SK-N-SH (cell line): ENCODE measurements around the gene CTNNA3. TPM values are rescaled to one million over a fixed set of nuclear protein-coding genes. Genes with fewer than 3 reads are reported as not detected.

ENCODE experiments used
- CTCF ChIA-PET: fragments of 300-600, 350-600 bp; formaldehyde crosslinking; extraction: SDS; loops from one replicate; lab custom pipeline; 2021; lab: Yijun Ruan, JAX
- POLR2A ChIA-PET: fragments of 350-600 bp; sonication (Branson Sonifier 250); formaldehyde crosslinking; extraction: SDS; loops from one replicate; lab custom pipeline; 2020; ENCODE audit warnings: antibody characterized with exemption, inconsistent platforms; lab: Yijun Ruan, JAX
- DNase-seq: peaks from one replicate; pipeline ENCODE4 v3.0.0; 2012
- H2AFZ ChIP-seq: fragments of 200-600 bp; sonication (generic); 2 replicates; pipeline ENCODE4 v1.8.1; 2016; ENCODE audit warnings: antibody characterized with exemption, mild to moderate bottlenecking, low read depth
- H3F3A ChIP-seq: fragments of 200-600 bp; sonication (generic); replicated peaks from 2 replicates; pipeline ENCODE3; 2016; ENCODE audit warnings: antibody characterized with exemption, mild to moderate bottlenecking; ENCODE audit not compliant: insufficient read depth
- H3K27ac ChIP-seq, 2 experiments: fragments of 200-500 bp in 1 of 2; fragments of 200-600 bp in 1 of 2; sonication (Bioruptor generic) in 1 of 2; sonication (generic), shearing (Covaris generic) in 1 of 2; 2 replicates each; pipeline versions ENCODE4 v1.5.1 to v1.6.1; 2014 to 2016; ENCODE audit warnings: low read depth in 2 of 2, inconsistent platforms in 1 of 2, low read length in 1 of 2, mild to moderate bottlenecking in 1 of 2, mixed read lengths in 1 of 2
- H3K27me3 ChIP-seq: fragments of 200-600 bp; sonication (generic), shearing (Covaris generic); 2 replicates; pipeline ENCODE4 v1.6.1; 2016; ENCODE audit warnings: mixed run types; ENCODE audit not compliant: insufficient read depth
- H3K36me3 ChIP-seq, 2 experiments: fragments of 200-500 bp in 1 of 2; fragments of 200-600 bp in 1 of 2; sonication (Bioruptor generic) in 1 of 2; sonication (generic) in 1 of 2; replicated peaks in 1 of 2; 2 replicates each; pipeline versions ENCODE3 to v1.5.1; 2014 to 2016; ENCODE audit warnings: low read length in 1 of 2, mild to moderate bottlenecking in 1 of 2; ENCODE audit not compliant: insufficient read depth in 2 of 2, control insufficient read depth in 1 of 2
- H3K4me1 ChIP-seq, 2 experiments: fragments of 200-500 bp in 1 of 2; fragments of 200-600 bp in 1 of 2; sonication (Bioruptor generic) in 1 of 2; sonication (generic), shearing (Covaris generic) in 1 of 2; 2 replicates each; pipeline versions ENCODE4 v1.5.1 to v1.6.1; 2014 to 2016; ENCODE audit warnings: low read depth in 1 of 2, low read length in 1 of 2, mixed run types in 1 of 2; ENCODE audit not compliant: insufficient read depth in 2 of 2, control insufficient read depth in 1 of 2
- H3K4me2 ChIP-seq: fragments of 200-600 bp; sonication (generic), shearing (Covaris generic); 2 replicates; pipeline ENCODE4 v1.6.1; 2017; ENCODE audit warnings: mixed run types
- H3K4me3 ChIP-seq, 2 experiments: fragments of 200-500 bp in 1 of 2; fragments of 200-600 bp in 1 of 2; sonication (Bioruptor generic) in 1 of 2; sonication (generic), shearing (Covaris generic) in 1 of 2; 2 replicates each; pipeline versions ENCODE4 v1.5.1 to v1.8.1; 2014 to 2016; ENCODE audit warnings: low read depth in 2 of 2, inconsistent platforms in 1 of 2, low read length in 1 of 2, mild to moderate bottlenecking in 1 of 2, mixed read lengths in 1 of 2, moderate library complexity in 1 of 2
- H3K79me2 ChIP-seq: fragments of 200-600 bp; sonication (generic); 2 replicates; pipeline ENCODE4 v1.8.1; 2017; ENCODE audit warnings: mild to moderate bottlenecking; ENCODE audit not compliant: insufficient read depth
- H3K9ac ChIP-seq: fragments of 200-600 bp; sonication (generic); 2 replicates; pipeline ENCODE4 v1.6.1; 2017; ENCODE audit warnings: mixed run types
- H3K9me2 ChIP-seq: fragments of 200-600 bp; sonication (generic); 2 replicates; pipeline ENCODE4 v1.6.1; 2017; ENCODE audit warnings: mixed run types
- H3K9me3 ChIP-seq: fragments of 200-600 bp; sonication (generic); 2 replicates; pipeline ENCODE4 v1.6.1; 2017; ENCODE audit warnings: mixed run types, mild to moderate bottlenecking, moderate library complexity
- H4K20me1 ChIP-seq: fragments of 200-600 bp; sonication (generic); 2 replicates; pipeline ENCODE4 v1.6.1; 2017; ENCODE audit warnings: mild to moderate bottlenecking, mixed run types; ENCODE audit not compliant: insufficient read depth
- CHD2 ChIP-seq: fragments of 150-350 bp; IDR thresholded peaks from 2 replicates; pipeline ENCODE4 v1.6.1; 2018; ENCODE audit warnings: low read length; ENCODE audit not compliant: partially characterized antibody
- ELF1 ChIP-seq: IDR thresholded peaks from 2 replicates; pipeline ENCODE4 v1.4.0; 2012
- FOXM1 ChIP-seq: IDR thresholded peaks from 2 replicates; pipeline ENCODE4 v1.4.0; 2012; ENCODE audit warnings: low read depth, mild to moderate bottlenecking
- GATA2 ChIP-seq: sonication (generic); formaldehyde crosslinking; IDR thresholded peaks from 2 replicates; pipeline ENCODE4 v1.5.0; 2020; ENCODE audit warnings: mild to moderate bottlenecking, missing genetic modification reagents
- MXI1 ChIP-seq: IDR thresholded peaks from 2 replicates; pipeline ENCODE4 v1.6.1; 2012; ENCODE audit warnings: mild to moderate bottlenecking, low read depth, low read length, improper control_type of control experiment
- RAD21 ChIP-seq: IDR thresholded peaks from 2 replicates; pipeline ENCODE4 v1.6.1; 2012; ENCODE audit warnings: mild to moderate bottlenecking, low read length
- RFX5 ChIP-seq: IDR thresholded peaks from 2 replicates; pipeline ENCODE4 v1.6.1; 2012; ENCODE audit warnings: mild to moderate bottlenecking, improper control_type of control experiment, low read length
- RXRA ChIP-seq: IDR thresholded peaks from 2 replicates; pipeline ENCODE4 v1.4.0; 2012; ENCODE audit warnings: low read depth, mild to moderate bottlenecking, borderline replicate concordance
- TEAD4 ChIP-seq: IDR thresholded peaks from 2 replicates; pipeline ENCODE4 v1.4.0; 2012; ENCODE audit warnings: mild to moderate bottlenecking, borderline replicate concordance; ENCODE audit not compliant: insufficient read depth
- WGBS: methylation state at CpG from one replicate; pipeline ENCODE4 v1.1.6; 2017; ENCODE audit warnings: low lambda C conversion rate; 5-methylcytosine and 5-hydroxymethylcytosine counted together
- polyA plus RNA-seq, 3 experiments: library from polyadenylated mRNA; depleted of rRNA; stranded (reverse); fragments of >200 nt; gene quantifications; 2 replicates each; pipeline ENCODE4 v1.2.3, GENCODE V29; 2012
- TF ChIP-seq, protein P1 (sequence below): fragments of 150-350 bp; IDR thresholded peaks from 2 replicates; pipeline ENCODE4 v1.6.1; 2017; ENCODE audit warnings: antibody characterized with exemption, low read length, low read depth, borderline replicate concordance
- TF ChIP-seq, protein P2 (sequence below): fragments of 200-600 bp; sonication (generic); IDR thresholded peaks from 2 replicates; pipeline ENCODE4 v1.6.1; 2017; ENCODE audit warnings: antibody characterized with exemption, mild to moderate bottlenecking, moderate library complexity
- TF ChIP-seq, protein P3 (sequence below): fragments of 150-350 bp; IDR thresholded peaks from 2 replicates; pipeline ENCODE4 v1.6.1; 2016; ENCODE audit warnings: mild to moderate bottlenecking, low read depth, low read length
- TF ChIP-seq, protein P4 (sequence below): IDR thresholded peaks from 2 replicates; pipeline ENCODE4 v1.4.0; 2012; ENCODE audit warnings: low read depth
- TF ChIP-seq, protein P5 (sequence below): IDR thresholded peaks from 2 replicates; pipeline ENCODE4 v1.6.1; 2012; ENCODE audit warnings: mild to moderate bottlenecking, low read depth, low read length, moderate library complexity

The CTNNA3 gene
- polyA plus RNA-seq, 1 of the 3 experiments (the other 2 are of a cell fraction) = not detected

DNA sequence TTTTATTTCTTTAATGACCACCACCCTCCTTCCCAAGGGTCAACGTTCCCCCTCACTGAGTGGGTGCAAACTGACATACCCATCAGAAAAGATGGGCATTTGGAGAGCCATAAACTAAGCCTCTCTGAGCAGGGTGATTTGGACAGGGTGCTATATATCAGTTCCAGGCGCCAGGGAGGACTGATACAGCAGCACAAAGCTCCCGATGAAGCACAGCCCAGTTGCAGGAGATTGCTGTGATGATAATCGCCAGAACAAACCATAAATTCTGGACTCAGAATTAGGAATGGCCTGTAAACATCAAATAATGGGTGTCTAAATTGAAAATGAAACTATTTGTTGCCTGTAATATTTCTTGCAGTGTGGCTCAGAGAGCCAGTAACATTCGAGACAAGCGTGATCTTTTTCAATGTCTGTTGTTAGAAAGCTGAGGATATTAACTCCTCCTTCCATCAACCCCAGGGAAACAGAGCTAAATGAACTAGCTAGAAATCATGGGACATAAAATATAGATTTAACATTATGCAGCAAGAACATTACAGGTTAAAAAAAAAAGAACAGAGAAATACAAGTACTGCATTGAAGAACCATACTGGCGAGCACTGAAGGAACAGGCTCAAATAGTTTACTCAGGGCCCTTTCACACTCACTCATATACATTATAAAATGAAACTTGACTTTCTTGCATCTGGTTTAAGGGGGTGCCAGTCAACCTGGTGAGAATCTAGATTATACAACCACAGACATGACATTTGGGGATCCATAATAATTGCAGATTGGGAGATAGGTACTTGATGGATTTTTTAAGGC, 907.6 kb downstream of the CTNNA3 start (continued):
- TF ChIP-seq, protein P1, sequence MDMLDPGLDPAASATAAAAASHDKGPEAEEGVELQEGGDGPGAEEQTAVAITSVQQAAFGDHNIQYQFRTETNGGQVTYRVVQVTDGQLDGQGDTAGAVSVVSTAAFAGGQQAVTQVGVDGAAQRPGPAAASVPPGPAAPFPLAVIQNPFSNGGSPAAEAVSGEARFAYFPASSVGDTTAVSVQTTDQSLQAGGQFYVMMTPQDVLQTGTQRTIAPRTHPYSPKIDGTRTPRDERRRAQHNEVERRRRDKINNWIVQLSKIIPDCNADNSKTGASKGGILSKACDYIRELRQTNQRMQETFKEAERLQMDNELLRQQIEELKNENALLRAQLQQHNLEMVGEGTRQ = no peak
- TF ChIP-seq, protein P2, sequence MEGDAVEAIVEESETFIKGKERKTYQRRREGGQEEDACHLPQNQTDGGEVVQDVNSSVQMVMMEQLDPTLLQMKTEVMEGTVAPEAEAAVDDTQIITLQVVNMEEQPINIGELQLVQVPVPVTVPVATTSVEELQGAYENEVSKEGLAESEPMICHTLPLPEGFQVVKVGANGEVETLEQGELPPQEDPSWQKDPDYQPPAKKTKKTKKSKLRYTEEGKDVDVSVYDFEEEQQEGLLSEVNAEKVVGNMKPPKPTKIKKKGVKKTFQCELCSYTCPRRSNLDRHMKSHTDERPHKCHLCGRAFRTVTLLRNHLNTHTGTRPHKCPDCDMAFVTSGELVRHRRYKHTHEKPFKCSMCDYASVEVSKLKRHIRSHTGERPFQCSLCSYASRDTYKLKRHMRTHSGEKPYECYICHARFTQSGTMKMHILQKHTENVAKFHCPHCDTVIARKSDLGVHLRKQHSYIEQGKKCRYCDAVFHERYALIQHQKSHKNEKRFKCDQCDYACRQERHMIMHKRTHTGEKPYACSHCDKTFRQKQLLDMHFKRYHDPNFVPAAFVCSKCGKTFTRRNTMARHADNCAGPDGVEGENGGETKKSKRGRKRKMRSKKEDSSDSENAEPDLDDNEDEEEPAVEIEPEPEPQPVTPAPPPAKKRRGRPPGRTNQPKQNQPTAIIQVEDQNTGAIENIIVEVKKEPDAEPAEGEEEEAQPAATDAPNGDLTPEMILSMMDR = no peak
- no peak for TF ChIP-seq ELF1

DNA sequence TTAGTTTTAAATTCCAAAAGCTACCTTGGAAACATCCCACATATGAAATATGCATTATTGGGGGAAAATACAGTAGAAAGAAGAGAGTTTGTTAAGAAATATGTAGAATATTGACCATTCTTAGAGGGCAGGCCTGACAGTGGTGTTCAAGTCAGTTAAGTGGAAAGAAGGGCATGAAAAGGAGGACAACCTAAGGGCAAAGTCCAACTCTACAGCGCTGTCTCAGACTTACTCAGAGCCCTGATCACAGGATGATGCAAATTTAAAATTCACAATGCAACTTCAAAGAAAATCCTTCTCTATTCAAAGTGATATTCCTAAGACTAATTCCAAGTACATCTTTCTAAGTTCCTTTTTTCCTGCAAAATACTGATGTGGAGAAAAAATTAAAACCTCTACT, 909.3 kb downstream of the CTNNA3 start:
- TF ChIP-seq TEAD4 (no peak), GATA2 (CRISPR knock-in tag) (no peak), CHD2 (no peak), RAD21 (no peak), MXI1 (no peak), RXRA (no peak), RFX5 (no peak), FOXM1 (no peak)
- TF ChIP-seq, protein P3, sequence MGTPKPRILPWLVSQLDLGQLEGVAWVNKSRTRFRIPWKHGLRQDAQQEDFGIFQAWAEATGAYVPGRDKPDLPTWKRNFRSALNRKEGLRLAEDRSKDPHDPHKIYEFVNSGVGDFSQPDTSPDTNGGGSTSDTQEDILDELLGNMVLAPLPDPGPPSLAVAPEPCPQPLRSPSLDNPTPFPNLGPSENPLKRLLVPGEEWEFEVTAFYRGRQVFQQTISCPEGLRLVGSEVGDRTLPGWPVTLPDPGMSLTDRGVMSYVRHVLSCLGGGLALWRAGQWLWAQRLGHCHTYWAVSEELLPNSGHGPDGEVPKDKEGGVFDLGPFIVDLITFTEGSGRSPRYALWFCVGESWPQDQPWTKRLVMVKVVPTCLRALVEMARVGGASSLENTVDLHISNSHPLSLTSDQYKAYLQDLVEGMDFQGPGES = no peak
- TF ChIP-seq, protein P4, sequence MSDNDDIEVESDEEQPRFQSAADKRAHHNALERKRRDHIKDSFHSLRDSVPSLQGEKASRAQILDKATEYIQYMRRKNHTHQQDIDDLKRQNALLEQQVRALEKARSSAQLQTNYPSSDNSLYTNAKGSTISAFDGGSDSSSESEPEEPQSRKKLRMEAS = no peak
- TF ChIP-seq, protein P5, sequence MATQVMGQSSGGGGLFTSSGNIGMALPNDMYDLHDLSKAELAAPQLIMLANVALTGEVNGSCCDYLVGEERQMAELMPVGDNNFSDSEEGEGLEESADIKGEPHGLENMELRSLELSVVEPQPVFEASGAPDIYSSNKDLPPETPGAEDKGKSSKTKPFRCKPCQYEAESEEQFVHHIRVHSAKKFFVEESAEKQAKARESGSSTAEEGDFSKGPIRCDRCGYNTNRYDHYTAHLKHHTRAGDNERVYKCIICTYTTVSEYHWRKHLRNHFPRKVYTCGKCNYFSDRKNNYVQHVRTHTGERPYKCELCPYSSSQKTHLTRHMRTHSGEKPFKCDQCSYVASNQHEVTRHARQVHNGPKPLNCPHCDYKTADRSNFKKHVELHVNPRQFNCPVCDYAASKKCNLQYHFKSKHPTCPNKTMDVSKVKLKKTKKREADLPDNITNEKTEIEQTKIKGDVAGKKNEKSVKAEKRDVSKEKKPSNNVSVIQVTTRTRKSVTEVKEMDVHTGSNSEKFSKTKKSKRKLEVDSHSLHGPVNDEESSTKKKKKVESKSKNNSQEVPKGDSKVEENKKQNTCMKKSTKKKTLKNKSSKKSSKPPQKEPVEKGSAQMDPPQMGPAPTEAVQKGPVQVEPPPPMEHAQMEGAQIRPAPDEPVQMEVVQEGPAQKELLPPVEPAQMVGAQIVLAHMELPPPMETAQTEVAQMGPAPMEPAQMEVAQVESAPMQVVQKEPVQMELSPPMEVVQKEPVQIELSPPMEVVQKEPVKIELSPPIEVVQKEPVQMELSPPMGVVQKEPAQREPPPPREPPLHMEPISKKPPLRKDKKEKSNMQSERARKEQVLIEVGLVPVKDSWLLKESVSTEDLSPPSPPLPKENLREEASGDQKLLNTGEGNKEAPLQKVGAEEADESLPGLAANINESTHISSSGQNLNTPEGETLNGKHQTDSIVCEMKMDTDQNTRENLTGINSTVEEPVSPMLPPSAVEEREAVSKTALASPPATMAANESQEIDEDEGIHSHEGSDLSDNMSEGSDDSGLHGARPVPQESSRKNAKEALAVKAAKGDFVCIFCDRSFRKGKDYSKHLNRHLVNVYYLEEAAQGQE = no peak
- TF ChIP-seq, protein P1 = no peak
- TF ChIP-seq, all 33 proteins: peak for 0
- WGBS = 4% methylated on average over 1 of the region's 1 CpG
- no peaks in the 10 kb centered on the region for H3K4me1 ChIP-seq
- no peak for DNase-seq
- no peaks in the 10 kb centered on the region for H4K20me1 ChIP-seq
- no peak overlapping the region for H3K9ac ChIP-seq
- no peak overlapping the region for H3K4me2 ChIP-seq
- ChIA-PET CTCF (no interaction called here), POLR2A (no interaction called here)
- H2AFZ ChIP-seq = no peak overlapping the region
- no peaks in the 10 kb centered on the region for H3K27me3 ChIP-seq
- no peaks in the 10 kb centered on the region for H3K9me3 ChIP-seq
- H3K4me3 ChIP-seq = no peak overlapping the region
- H3K79me2 ChIP-seq = no peaks in the 10 kb centered on the region
- H3F3A ChIP-seq = no peaks in the 10 kb centered on the region
- no peak overlapping the region for H3K27ac ChIP-seq
- no peaks in the 10 kb centered on the region for H3K36me3 ChIP-seq
- no peaks in the 10 kb centered on the region for H3K9me2 ChIP-seq
